H1 (cell line): ENCODE measurements around the gene FMN2. TPM values are rescaled to one million over a fixed set of nuclear protein-coding genes. Genes with fewer than 3 reads are reported as not detected.

ENCODE experiments used
- BCL11A ChIP-seq, 2 experiments: IDR thresholded peaks; one replicate each; pipeline ENCODE4 v1.6.1; 2011; ENCODE audit warnings: low read depth in 2 of 2, low read length in 2 of 2, mild to moderate bottlenecking in 2 of 2
- CTBP2 ChIP-seq: IDR thresholded peaks from 2 replicates; pipeline ENCODE4 v1.7.0; 2011; ENCODE audit warnings: borderline replicate concordance, mild to moderate bottlenecking, moderate library complexity, mixed read lengths, low read length; ENCODE audit not compliant: insufficient read depth, insufficient read length
- EZH2 ChIP-seq: fragments of 200-600 bp; sonication (generic); IDR thresholded peaks from 2 replicates; pipeline ENCODE4 v1.7.1; 2012; ENCODE audit warnings: low read depth, mild to moderate bottlenecking, moderate library complexity, low read length, inconsistent platforms; ENCODE audit not compliant: severe bottlenecking
- KDM4A ChIP-seq: IDR thresholded peaks from one replicate; pipeline ENCODE4 v1.7.1; 2012; ENCODE audit warnings: low read depth, mild to moderate bottlenecking, moderate library complexity, low read length, inconsistent platforms; ENCODE audit not compliant: severe bottlenecking
- MAFK ChIP-seq: IDR thresholded peaks from 2 replicates; pipeline ENCODE4 v1.6.1; 2012; ENCODE audit warnings: low read depth, mild to moderate bottlenecking, improper control_type of control experiment, low read length
- POLR2AphosphoS5 ChIP-seq: IDR thresholded peaks from 2 replicates; pipeline ENCODE4 v1.6.1; 2011; ENCODE audit warnings: low read depth, low read length
- RBBP5 ChIP-seq: IDR thresholded peaks from 2 replicates; pipeline ENCODE4 v1.7.1; 2012; ENCODE audit warnings: low read depth, mild to moderate bottlenecking, inconsistent platforms, low read length, moderate library complexity, borderline replicate concordance
- SIN3A ChIP-seq, 2 experiments: IDR thresholded peaks in 1 of 2; conservative IDR thresholded peaks in 1 of 2; 2 replicates each; pipeline ENCODE4 v1.6.1; 2011 to 2012; ENCODE audit warnings: low read length in 2 of 2, improper control_type of control experiment in 1 of 2, low read depth in 1 of 2, mild to moderate bottlenecking in 1 of 2
- SUZ12 ChIP-seq: fragments of 200-600 bp; sonication (generic); IDR thresholded peaks from 2 replicates; pipeline ENCODE4 v1.6.1; 2012; ENCODE audit warnings: mild to moderate bottlenecking, inconsistent platforms, low read length, moderate library complexity, mixed read lengths
- polyA plus RNA-seq, 7 experiments: library from polyadenylated mRNA; depleted of rRNA in 3 of 7; stranded (reverse) in 5 of 7; unstranded in 2 of 7; fragments of >200 nt in 5 of 7; fragments of 200-250 nt in 2 of 7; gene quantifications; 1 replicate in 5 of 7; 2 replicates in 1 of 7; 4 replicates in 1 of 7; pipeline versions ENCODE4 v1.2.1 to v1.2.3, GENCODE V29; 2011 to 2013; ENCODE audit warnings: missing spikeins in 2 of 7, mixed read lengths in 2 of 7
- total RNA-seq: library from RNA; stranded (reverse); fragmentation: NEBNext Ultra II Directional; extraction: Animal tissue kit (Norgen Biotek cat#: 25700); gene quantifications from 2 replicates; pipeline ENCODE4 v1.2.1, GENCODE V29; 2021
- TF ChIP-seq, protein P1 (sequence below): IDR thresholded peaks from 2 replicates; pipeline ENCODE4 v1.6.1; 2012; ENCODE audit warnings: inconsistent platforms

FMN2 gene
- total and polyA plus RNA-seq, 2 of the 8 experiments (the other 6 are each of a cell fraction or from before 2014, with no cell fraction given), result 0.83 to 2.0 TPM

DNA sequence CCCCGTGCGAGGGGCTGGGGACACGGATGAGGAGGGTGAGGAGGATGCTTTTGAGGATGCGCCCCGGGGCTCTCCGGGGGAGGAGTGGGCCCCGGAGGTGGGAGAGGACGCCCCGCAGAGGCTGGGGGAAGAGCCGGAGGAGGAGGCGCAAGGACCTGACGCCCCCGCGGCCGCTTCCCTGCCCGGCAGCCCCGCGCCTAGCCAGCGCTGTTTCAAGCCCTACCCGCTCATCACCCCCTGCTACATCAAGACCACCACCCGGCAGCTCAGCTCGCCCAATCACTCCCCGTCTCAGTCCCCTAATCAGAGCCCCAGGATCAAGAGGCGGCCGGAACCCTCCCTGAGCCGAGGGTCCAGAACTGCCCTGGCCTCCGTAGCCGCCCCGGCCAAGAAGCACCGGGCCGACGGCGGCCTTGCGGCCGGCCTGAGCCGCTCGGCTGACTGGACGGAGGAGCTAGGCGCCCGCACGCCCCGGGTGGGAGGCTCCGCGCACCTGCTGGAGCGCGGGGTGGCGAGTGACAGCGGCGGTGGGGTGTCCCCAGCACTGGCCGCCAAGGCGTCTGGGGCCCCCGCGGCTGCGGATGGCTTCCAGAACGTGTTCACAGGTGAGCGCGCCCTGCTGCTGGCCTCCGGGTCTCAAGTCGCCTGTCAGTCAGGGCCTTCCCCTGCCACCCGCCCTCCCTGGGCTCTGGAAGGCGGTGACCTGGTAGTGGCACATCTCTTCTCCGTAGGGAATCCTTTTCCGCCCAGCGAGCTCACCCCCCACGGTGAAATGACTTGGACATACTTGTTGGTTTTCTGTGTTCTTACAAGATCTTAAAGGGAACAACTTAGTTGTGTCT lies 1.7 kb downstream of the FMN2 start (continued):
- TF ChIP-seq SUZ12 (peak; percentile 56), SIN3A (conservative IDR thresholded peaks at IDR 0.05 in 1 of 2, IDR thresholded peaks at IDR 0.05 in 1 of 2; ENCODE audit: low read depth in 1 of 2, low read length in 2 of 2) (peak in 1 of 2 experiments; percentile 18; a peak in 1 of 4 replicates), EZH2 (peak; percentile 70), KDM4A (peak; percentile 51), MAFK (no peak), CTBP2 (peak; percentile 22), BCL11A (IDR thresholded peaks at IDR 0.05; ENCODE audit: low read depth in 2 of 2, low read length in 2 of 2) (no peak), RBBP5 (no peak), POLR2AphosphoS5 (no peak)
- TF ChIP-seq, protein P1, sequence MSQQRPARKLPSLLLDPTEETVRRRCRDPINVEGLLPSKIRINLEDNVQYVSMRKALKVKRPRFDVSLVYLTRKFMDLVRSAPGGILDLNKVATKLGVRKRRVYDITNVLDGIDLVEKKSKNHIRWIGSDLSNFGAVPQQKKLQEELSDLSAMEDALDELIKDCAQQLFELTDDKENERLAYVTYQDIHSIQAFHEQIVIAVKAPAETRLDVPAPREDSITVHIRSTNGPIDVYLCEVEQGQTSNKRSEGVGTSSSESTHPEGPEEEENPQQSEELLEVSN, result no peak; the same call in 1 of the 2 replicates
